ENCODE results near the gene MYMX. TPM values are rescaled to one million over a fixed set of nuclear protein-coding genes. Genes with fewer than 3 reads are reported as not detected.

The MYMX gene
- total RNA-seq, 1 donor from 2014 or later, result 11.2 TPM

- H3K4me1 Mint-ChIP-seq (ENCODE audit: unreplicated experiment), result peaks cover 65% of the 10 kb centered on the region
- no peaks in the 10 kb centered on the region for H3K9me3 Mint-ChIP-seq (ENCODE audit: unreplicated experiment)
- no peak overlapping the region for H3K4me3 Mint-ChIP-seq (ENCODE audit: unreplicated experiment)
- H3K27ac Mint-ChIP-seq (ENCODE audit: unreplicated experiment), result peak overlapping the region; percentile 74
- peaks cover 5% of the 10 kb centered on the region for H3K27me3 Mint-ChIP-seq (ENCODE audit: unreplicated experiment)
- no peak for DNase-seq (ENCODE audit: low spot score)
- TF ChIP-seq CTCF (IDR thresholded peaks at IDR 0.05; ENCODE audit: unreplicated experiment), result no peak
- no peaks in the 10 kb centered on the region for H3K36me3 Mint-ChIP-seq (ENCODE audit: low read depth, unreplicated experiment)
These were observed 12.8 kb upstream of the MYMX start for GRCh38 chr6:44203955-44204354.

DNA sequence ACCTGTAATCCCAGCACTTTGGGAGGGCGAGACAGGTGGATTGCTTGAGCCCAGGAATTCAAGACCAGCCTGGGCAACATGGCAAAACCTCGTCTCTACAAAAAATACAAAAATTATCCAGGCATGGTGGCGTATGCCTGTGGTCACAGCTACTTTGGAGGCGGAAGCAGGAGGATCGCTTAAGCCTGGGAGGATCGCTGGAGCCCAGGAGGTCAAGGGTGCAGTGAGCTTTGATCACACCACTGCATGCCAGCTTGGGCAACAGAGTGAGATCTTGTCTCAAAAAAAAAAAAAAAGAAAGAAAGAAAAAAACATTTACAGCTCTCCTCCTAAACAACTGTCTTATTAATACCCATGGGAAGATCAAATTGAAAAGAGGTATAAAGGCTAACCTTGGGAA is 8.8 kb upstream of the MYMX start:
- Mint-ChIP-seq H3K27me3 (ENCODE audit: unreplicated experiment) (peaks cover 2% of the 10 kb centered on the region), H3K9me3 (ENCODE audit: unreplicated experiment) (no peaks in the 10 kb centered on the region), H3K4me1 (ENCODE audit: unreplicated experiment) (peaks cover 38% of the 10 kb centered on the region), H3K27ac (ENCODE audit: unreplicated experiment) (peak overlapping the region; percentile 91), H3K4me3 (ENCODE audit: unreplicated experiment) (peak overlapping the region; percentile 9), H3K36me3 (ENCODE audit: low read depth, unreplicated experiment) (no peaks in the 10 kb centered on the region)
- no peak for DNase-seq (ENCODE audit: low spot score)
- TF ChIP-seq CTCF (IDR thresholded peaks at IDR 0.05; ENCODE audit: unreplicated experiment), result no peak

GRCh38 chr6:44211284-44211683 is 5.4 kb upstream of the MYMX start:
- H3K4me3 Mint-ChIP-seq (ENCODE audit: unreplicated experiment), result no peak overlapping the region
- no peak overlapping the region for H3K27ac Mint-ChIP-seq (ENCODE audit: unreplicated experiment)
- H3K4me1 Mint-ChIP-seq (ENCODE audit: unreplicated experiment), result peaks cover 21% of the 10 kb centered on the region
- no peaks in the 10 kb centered on the region for H3K9me3 Mint-ChIP-seq (ENCODE audit: unreplicated experiment)
- DNase-seq (ENCODE audit: low spot score), result no peak
- peaks cover 2% of the 10 kb centered on the region for H3K27me3 Mint-ChIP-seq (ENCODE audit: unreplicated experiment)
- no peaks in the 10 kb centered on the region for H3K36me3 Mint-ChIP-seq (ENCODE audit: low read depth, unreplicated experiment)
- no peak for TF ChIP-seq CTCF (IDR thresholded peaks at IDR 0.05; ENCODE audit: unreplicated experiment)

- no peaks in the 10 kb centered on the region for H3K9me3 Mint-ChIP-seq (ENCODE audit: unreplicated experiment)
- no peak for DNase-seq (ENCODE audit: low spot score)
- H3K36me3 Mint-ChIP-seq (ENCODE audit: low read depth, unreplicated experiment), result no peaks in the 10 kb centered on the region
- H3K27ac Mint-ChIP-seq (ENCODE audit: unreplicated experiment), result no peak overlapping the region
- TF ChIP-seq CTCF (IDR thresholded peaks at IDR 0.05; ENCODE audit: unreplicated experiment), result no peak
- no peak overlapping the region for H3K4me3 Mint-ChIP-seq (ENCODE audit: unreplicated experiment)
- peaks cover 23% of the 10 kb centered on the region for H3K4me1 Mint-ChIP-seq (ENCODE audit: unreplicated experiment)
- H3K27me3 Mint-ChIP-seq (ENCODE audit: unreplicated experiment), result peaks cover 1% of the 10 kb centered on the region
These were observed 2.4 kb upstream of the MYMX start for GRCh38 chr6:44214307-44214706.

DNA sequence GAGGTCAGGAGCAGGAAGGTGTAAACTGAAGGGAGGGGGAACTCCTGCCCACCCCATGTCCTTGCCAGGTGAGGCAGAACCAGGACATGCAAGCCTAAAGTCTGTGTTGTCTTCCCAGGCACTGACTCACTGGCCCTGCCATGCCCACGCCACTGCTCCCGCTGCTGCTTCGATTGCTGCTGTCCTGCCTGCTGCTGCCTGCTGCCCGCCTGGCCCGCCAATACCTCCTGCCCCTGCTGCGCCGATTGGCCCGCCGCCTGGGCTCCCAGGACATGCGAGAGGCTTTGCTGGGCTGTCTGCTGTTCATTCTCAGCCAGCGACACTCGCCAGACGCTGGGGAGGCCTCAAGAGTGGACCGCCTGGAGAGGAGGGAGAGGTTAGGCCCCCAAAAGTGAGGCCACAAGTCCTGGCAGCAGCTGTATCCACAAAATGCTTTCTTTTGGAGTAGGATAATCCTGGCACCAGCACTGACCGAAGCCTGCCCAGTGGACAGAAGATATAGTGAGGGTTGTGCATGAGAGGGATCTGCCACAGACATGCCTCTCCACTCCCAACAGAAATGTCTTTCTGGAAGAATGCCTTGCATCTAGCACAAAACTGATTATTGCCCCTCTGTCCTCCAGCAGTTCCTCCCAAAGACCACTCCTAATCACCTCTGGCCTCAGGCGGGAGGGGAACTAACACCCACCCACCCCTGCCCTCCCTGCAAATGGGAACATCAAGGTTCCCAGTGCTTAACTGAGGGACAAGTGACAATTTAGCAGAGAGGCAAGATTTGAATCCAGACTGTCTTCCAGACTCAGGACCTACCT is 812 bp downstream of the MYMX start:
- no peak for TF ChIP-seq CTCF (IDR thresholded peaks at IDR 0.05; ENCODE audit: unreplicated experiment)
- no peaks in the 10 kb centered on the region for H3K36me3 Mint-ChIP-seq (ENCODE audit: low read depth, unreplicated experiment)
- DNase-seq (ENCODE audit: low spot score), result no peak
- no peaks in the 10 kb centered on the region for H3K9me3 Mint-ChIP-seq (ENCODE audit: unreplicated experiment)
- H3K4me3 Mint-ChIP-seq (ENCODE audit: unreplicated experiment), result no peak overlapping the region
- H3K27me3 Mint-ChIP-seq (ENCODE audit: unreplicated experiment), result peaks cover 4% of the 10 kb centered on the region
- H3K27ac Mint-ChIP-seq (ENCODE audit: unreplicated experiment), result no peak overlapping the region
- H3K4me1 Mint-ChIP-seq (ENCODE audit: unreplicated experiment), result peaks cover 36% of the 10 kb centered on the region
